NCI-H146 treated with DMSO at 0.1 percent for 48 hours (cell line): ENCODE data around the gene WDFY2.
"Not testable (repeated sequence)": the region's sequence is repeated elsewhere in the genome, so short reads cannot be mapped to it uniquely, and the experiment has no call there.

ENCODE experiments used
- DNase-seq: peaks from one replicate; lab custom pipeline; 2025; ENCODE audit not compliant: unreplicated experiment; lab: John Stamatoyannopoulos, UW

Gene WDFY2, protein sequence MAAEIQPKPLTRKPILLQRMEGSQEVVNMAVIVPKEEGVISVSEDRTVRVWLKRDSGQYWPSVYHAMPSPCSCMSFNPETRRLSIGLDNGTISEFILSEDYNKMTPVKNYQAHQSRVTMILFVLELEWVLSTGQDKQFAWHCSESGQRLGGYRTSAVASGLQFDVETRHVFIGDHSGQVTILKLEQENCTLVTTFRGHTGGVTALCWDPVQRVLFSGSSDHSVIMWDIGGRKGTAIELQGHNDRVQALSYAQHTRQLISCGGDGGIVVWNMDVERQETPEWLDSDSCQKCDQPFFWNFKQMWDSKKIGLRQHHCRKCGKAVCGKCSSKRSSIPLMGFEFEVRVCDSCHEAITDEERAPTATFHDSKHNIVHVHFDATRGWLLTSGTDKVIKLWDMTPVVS

DNA sequence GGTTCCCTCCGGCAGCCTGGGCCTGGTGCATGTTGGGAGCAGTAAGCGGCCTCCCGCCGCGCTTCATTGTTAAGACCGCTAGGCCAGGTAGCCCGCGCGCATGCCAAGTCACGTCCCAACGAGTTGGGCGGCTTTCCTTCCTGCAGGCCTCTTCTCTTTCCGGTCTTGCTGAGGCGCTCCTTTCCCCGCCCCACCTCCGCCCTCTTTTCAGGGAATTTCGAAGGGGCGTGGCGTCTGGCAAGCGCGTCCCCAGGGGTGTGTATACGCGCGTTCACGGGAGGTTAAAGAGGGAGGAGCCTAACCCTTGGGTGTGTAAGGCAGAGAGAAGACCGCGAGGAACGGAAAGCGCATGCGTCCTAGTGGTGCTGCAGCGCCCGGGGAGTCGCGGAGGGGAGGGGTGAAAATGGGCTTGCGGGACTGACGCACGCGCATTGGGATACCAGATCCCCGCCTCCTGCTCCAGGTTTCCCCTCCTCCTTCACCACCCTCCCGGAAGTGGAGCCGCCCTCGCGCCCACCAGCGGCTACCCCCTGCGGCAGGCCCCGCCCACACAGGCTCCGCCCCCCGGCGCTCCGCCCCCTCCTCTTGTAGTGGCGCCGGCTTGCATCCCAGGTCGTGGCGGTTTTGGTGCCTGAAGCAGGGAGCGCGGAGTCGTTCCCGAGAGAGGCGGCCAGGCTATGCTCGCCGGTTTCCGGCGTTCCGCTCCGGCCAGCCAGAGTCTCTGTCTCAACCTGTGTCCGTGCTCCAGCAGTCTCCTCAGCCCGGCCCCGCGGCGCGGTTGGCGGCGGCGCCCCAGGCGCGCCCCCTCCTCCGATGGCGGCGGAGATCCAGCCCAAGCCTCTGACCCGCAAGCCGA lies at the start of gene WDFY2:
Gene WDFY2 (plus strand): TSS at position 588 of the 856 bp plus-strand sequence. CDS start 226 bp downstream, at position 814.
- peak; percentile 100 for DNase-seq

DNA sequence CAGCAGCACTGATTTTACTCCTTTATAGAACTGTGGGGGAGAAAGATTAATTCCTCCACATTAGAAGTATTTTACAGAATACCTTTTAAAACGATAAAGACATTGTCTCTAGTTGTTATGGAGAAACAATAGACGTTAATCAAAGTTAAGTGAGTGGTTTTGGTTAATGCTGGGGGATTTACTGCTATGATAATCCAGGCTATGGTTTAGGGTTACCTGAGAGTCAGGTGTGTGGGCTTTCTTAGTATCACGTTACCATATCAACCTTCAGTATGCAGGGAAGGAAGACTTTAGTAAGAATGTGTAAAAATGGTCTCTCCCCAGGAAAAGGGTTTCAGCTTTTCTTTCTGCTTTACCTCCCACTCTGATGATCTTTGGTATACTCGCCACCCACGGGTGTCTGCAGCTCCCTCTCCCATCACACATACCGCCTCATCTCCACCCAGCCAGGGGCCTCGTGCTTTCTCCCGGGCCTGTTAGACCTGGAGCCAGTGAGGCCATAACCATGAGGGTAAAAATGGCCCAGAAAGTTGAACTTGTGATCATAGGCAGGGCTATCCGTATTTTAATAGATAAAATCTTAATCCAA lies 45.6 kb upstream of the WDFY2 start:
- DNase-seq: no peak

DNA sequence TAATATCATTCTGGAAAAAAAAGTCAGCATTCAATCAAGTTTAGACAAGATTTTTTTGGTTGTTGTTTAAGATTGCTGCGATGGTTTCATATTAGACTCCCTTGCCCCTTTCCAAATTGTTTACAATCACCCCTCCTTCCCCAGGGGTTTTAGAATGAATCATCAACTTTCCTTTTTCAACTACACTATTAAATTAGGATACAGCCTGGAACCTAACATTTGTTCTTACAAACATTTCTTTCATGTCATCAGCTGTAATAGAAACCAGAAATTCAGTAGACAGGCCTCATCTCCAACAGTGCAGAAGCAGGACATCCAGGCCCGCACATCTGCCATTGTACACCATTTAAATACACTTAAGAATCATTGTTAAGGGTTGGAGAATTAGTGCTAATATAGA lies 44.4 kb upstream of the WDFY2 start:
- no peak for DNase-seq

DNA sequence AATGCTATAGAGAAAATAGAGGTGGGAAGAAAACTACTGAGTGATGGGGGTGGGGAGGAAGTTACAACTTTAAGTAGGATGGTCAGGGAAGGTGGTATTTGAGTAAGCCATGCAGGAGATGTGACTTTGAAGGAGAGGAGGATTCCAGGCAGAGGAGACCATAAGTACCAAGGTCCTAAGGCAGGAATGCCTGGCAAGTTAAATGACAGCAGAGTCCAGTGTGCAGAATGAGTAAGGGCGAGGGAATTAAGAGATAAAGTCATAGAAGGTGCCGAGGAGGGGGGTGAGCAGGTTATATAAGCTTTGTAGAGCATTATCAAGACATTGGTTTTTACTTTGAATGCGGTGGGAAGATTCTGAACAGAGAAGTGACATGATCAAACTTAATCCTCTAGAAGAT lies 43.2 kb upstream of the WDFY2 start:
- DNase-seq: no peak

DNA sequence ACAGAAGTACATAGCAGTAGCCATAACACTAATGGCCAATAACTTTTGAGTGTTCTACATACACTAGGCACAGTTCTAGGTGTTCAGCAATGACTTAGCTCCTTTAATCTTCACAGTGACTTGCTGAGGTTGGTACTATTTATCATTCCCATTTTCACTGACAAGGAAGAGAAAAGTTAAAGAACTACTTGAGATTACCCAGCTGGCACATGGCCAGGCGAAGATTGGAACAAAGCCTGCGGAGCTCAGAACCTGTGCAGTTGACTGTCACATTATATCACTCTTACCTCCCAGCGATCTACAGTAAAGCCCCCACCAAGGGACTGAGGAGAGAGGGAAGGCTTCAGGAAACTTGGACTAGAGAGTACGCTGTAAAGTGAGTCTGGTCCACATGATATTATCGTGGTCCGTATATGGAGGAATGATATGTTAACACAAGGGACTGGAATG lies 42.4 kb upstream of the WDFY2 start:
- no peak for DNase-seq

DNA sequence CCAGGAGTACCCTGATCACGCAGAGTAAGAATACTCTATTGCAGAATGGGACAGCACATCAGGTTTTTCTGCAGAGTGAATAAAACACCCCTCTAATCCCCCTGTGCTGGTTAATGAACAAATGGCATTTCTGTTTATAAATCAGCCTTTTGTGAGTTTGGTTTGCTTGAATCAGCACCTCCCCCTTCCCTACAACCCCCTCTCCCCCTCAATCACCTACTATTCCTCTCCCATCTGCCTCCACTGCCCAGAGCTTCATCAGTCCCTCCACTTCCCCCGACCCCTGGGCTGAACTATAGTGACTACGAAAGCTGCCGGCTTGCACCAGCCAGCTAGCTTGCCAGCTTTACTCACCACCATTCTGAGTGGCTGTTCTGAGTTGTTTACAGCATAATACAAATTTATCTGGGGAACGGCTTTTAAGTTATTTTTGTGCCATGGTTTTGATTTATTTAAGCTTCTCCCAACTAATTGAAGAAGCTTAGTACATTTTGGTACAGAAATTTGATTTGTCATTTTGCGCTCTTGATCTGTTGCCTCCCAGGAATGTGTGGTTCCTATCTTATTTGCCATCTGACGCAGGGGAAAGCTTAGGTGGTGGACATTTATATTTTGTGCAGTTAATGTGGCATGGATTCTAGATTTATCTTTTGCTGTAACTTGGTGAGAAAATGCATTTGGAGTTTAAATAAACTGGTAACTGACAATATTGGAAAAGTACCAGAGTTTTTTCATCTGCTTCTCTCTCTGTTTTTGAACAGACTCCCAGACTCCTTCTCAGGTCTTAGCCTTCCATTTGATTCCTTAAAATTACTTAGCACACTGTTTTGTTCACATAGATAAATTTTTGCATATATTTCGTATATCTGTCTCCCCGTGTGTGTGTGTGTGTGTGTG lies 41.7 kb upstream of the WDFY2 start:
- no peak for DNase-seq

DNA sequence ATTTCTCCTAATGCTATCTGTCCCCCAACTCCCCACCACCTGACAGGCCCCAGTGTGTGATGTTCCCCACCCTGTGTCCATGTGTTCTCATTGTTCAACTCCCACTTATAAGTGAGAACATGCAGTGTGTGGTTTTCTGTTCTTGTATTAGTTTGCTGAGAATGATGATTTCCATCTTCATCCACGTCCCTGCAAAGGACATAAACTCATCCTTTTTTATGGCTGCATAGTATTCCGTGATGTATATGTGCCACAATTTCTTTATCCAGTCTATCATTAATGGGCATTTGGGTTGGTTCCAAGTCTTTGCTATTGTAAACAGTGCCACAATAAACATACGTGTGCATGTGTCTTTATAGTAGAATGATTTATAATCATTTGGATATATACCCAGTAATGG lies 38.8 kb upstream of the WDFY2 start:
- not testable (repeated sequence) for DNase-seq

DNA sequence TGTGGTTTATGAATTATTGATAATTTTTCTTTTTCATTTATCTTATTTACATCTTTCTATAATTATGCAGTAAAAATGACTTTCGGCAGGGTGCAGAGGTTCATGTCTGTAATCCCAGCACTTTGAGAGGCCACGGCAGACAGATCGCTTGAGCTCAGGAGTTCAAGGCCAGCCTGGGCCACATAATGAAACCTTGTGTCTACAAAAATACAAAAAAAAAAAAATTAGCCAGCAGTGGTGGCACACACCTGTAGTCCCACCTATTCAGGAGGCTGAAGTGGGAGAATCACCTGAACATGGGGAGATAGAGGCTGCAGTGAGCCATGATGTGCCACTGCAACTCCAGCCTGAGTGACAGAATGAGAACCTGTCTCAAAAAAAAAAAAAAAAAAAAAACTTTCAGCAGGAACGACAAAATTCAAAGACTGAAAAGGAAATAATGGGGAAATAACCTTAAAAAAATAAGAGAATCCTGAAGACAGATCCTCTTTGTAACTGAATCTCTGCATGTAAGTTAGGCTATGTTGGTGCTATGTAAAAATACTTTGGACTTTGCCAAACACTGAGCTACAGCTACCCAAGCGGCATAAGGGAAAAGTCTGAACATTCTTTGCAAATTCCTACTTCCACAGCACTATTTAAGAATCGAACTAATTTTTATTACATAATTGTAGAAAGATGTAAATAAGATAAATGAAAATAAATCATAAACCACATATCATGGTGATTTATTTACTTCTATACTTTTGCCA lies 36.7 kb upstream of the WDFY2 start:
- no peak for DNase-seq

DNA sequence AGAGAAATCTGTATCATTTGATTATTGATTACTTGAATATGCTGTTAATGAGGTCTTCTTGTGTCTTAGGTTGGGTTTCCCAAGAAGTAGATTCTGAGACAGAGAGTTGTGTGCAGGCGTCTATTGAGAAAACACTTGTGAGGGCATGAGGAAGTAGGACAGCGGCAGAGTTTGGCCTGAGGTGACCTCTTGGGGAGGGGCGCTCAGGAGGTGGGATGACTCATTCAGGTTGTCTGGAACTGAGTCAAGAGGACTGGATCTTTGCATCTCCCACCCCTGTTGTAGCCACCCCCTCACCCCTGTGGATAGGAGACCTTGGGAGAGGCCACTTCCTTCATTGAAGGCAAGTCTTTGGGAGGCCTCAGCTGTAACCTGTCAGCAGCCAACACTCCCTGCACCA lies 35.2 kb upstream of the WDFY2 start:
- no peak for DNase-seq

DNA sequence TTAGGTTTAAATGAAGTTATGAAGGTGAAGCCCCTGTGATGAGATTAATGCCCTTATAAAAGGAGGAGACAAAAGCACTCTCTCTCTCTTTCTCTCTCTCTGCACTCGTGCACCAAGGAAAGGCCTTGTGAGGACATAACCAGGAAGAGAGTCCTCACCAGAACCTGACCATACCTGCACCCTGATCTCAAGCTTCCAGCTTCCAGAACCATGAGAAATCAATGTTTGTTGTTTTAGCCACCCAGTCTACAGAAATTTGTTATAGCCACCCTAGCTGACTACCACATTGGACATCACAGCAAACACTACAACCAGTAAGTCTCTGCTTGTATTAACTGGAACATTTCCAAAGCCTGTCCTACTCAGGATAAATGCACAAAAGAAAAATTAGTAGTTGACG lies 34.7 kb upstream of the WDFY2 start:
- DNase-seq: no peak

DNA sequence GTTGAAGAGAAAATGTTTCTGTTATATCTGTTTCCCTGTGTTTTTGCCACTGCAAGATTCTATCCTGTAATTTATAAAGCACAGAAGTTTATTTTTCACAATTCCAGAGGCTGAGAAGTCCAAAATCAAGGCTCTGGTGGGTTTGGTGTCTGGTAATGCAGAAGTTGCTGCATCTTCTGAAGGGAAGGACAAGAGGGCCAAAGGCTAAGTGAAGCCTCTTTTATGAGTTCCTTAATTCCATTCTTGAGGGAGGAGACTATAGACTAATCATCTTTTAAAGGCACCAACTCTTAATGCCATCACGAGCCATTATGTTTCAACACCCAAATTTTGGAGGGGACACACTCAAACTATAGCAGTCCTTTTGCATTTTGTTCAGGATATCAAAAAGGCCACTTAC lies 34.1 kb upstream of the WDFY2 start:
- no peak for DNase-seq

DNA sequence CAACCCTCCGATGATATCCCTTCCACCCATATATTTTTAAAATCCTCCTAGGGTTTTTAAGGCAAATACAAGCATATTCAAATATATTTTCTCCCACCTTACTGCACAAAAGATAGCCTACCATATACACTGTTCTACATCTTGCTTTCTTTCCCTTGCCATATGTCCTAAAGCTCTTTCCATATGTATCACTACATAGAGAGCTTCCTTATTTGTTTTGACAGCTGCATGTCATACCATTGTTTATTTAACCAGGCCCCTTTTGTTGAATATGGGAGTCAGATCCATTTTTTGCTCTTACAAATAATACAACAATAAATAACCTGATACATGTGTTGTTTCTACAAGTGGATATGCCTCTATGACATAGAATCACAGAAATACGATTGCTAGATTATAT lies 32.8 kb upstream of the WDFY2 start:
- DNase-seq: no peak

DNA sequence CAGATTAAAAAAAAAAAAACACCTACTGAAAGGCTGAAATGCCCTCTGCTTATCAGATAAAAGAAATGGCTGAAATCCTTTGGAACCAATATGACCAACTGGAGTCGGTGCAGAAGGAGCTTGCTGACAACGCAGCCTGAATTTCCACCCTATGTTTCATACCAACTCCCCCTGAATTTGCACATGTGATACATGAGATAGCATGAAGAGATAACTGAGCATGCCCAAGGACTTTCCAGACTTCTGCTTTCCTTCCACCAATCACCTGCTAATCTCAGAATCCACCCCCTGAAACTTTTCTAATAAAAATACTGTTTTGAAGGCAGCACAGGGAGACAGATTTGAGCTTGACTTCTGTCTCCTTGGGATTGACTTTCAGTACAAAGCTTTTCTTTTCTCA lies 32.2 kb upstream of the WDFY2 start:
- no peak for DNase-seq

DNA sequence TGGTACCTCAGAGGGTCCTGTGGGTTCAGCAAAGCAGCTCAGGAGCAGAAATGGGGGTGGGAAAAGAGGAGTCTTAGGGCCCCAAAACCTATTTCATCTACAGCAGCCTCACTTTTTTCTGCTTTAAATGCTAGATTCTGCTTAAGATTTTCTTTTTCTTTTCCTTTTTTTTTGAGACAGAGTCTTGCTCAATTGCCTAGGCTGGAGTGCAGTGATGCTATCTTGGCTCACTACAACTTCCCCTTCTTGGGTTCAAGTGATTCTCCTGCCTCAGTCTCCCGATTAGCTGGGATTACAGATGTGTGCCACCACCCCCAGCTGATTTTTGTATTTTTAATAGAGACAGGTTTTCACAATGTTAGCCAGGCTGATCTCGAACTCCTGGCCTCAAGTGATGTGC lies 30.7 kb upstream of the WDFY2 start:
- DNase-seq: no peak

DNA sequence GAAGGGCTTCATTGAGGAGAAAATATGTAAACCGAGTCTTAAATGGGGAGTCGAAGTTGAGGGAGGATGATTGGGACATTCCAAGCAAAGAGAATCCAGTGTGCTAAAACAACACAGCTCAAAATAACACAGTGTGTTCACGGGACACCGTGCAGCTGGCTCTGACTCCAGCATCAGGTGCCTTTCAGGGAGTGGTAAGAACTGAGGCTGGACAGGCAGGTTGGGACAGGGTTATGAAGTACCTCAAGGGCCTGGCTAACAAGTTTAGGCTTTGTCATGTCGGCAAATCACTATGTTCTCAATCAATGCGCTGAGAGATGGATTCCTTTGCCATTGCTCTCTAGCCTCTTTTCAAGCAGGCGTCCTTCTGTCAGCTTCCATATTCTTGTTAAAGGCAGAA lies 27.5 kb upstream of the WDFY2 start:
- DNase-seq: no peak

DNA sequence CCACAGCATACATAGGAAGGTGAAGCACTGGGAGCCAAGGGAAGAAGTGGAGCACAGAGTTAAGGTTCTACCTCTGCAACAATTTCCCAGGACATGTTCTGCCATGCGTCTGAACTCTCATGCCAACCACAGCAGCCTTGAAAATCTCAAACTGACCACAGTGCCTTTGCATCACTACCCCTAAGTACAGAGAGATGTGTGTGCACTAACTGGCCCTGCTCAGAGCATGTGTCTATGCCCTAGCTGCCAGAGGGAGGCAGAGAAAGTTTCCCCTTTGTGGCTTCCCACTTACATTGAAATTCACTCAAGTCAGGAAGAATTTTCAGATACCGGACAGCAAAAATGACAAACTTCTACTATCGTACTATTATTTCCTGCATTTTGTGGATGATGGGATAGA lies 26.8 kb upstream of the WDFY2 start:
- no peak for DNase-seq

DNA sequence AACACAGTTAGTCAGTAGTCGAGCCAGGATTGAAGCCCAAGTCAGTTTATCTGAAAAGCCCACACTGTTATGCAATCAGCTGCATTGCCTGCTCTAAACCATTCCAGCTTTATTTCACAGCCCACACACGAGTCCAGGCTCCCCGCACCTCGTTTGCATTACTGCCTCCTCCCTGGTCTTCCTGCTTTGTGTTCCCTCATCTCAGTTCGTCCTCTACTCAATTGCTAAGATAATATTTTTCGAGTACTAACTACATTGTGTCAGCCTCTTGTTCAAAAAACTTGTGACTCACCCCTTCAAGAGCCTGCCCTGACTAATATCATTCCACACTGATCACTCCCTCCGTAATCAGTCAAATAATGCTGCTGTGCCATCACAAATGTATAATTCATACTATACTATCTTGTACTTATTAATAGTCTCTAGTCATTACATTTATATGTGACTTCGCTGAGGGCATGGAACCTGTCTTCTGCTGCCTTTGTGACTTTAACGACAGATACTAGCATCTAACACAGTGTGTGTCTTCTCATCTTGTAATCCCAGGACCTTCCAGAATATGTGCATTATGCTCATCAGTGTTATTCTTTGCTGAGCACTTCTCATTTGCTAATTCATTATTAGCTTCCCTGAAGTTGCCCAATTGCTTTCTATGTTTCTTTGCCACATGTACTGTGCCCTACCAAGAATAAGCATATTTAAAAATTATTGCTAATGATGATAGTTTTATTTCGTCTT lies 26.2 kb upstream of the WDFY2 start:
- DNase-seq: no peak

DNA sequence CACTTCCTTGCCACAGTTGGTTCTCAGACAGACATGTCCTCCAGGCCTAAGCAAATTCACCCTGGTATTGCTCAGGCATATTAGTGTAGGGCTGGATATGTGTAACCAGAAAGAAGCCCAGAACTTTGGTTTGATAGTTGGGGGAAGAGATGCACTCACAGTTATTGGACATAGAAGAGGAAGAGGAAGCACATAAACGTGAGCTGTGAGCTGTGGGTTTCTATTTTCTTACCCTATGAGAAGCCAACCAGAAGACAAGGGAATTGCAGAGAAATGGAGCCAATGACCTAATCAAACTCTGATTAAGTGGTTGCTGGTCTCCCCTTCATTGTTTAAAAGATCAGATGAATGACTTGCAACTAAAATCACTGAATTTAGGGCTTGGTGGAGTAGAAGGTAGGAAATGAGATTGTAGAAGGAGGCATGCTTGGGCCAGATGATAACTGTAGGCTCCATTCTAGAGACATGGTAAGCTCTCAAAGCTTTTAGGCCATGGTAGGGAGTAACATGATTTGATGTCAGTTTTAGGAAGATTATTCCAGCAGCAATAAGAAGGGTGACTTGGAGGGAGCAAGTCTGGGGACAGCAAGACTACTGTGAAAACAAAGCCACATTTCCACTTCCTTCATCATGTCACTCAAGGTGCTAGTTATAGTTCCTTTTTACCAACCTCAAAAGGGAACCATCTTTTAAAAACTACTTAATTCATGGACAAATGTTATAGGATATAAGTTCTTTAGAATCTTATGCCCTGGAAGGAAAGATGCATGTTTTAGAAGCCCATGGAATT lies 24.1 kb upstream of the WDFY2 start:
- DNase-seq: no peak
